WTC11 (cell line): ENCODE measurements around the gene TMEM92. TPM values are rescaled to one million over a fixed set of nuclear protein-coding genes. Genes with fewer than 3 reads are reported as not detected.
A peak's percentile ranks its signal among the peaks of the same experiment; 100 is the strongest.
"Not testable (repeated sequence)": the region's sequence is repeated elsewhere in the genome, so short reads cannot be mapped to it uniquely, and the experiment has no call there.

Source experiments
- ATAC-seq: fragments of 200-7000 bp; cut with Tn5 transposase; 2 replicates; pipeline ENCODE4 v1.10.0; 2021; ENCODE audit warnings: mild to moderate bottlenecking, moderate library complexity
- CTCF ChIA-PET: fragments of 300-600 bp; sonication (Branson Sonifier 250); formaldehyde crosslinking; loops from one replicate; lab custom pipeline; 2021; ENCODE audit warnings: antibody characterized with exemption; lab: Charles Lee
- POLR2A ChIA-PET: fragments of 350-600 bp; sonication (Branson Sonifier 250); formaldehyde crosslinking; loops from one replicate; lab custom pipeline; 2021; ENCODE audit warnings: antibody characterized with exemption; lab: Charles Lee
- DNase-seq: peaks from one replicate; pipeline ENCODE4 v3.0.0; 2021; ENCODE audit warnings: low spot score
- H3K27ac Mint-ChIP-seq: 2 replicates; pipeline ENCODE4 v1.8.0; 2021; ENCODE audit warnings: mixed read lengths
- H3K27me3 Mint-ChIP-seq: 2 replicates; pipeline ENCODE4 v1.8.0; 2021; ENCODE audit warnings: low read depth, mild to moderate bottlenecking, moderate library complexity, mixed read lengths
- H3K36me3 Mint-ChIP-seq: 2 replicates; pipeline ENCODE4 v1.8.0; 2021; ENCODE audit warnings: mixed read lengths
- H3K4me1 Mint-ChIP-seq: 2 replicates; pipeline ENCODE4 v1.8.0; 2022; ENCODE audit warnings: mixed read lengths
- H3K4me3 Mint-ChIP-seq: 2 replicates; pipeline ENCODE4 v1.8.0; 2021; ENCODE audit warnings: mild to moderate bottlenecking, moderate library complexity, mixed read lengths
- H3K9me3 Mint-ChIP-seq: 2 replicates; pipeline ENCODE4 v1.8.0; 2021; ENCODE audit warnings: mixed read lengths
- EMX1 ChIP-seq: fragments of 250-450 bp; sonication (Bioruptor Pico); IDR thresholded peaks from 2 replicates; pipeline ENCODE4 v1.8.0; 2021; ENCODE audit warnings: mild to moderate bottlenecking
- ESRRA ChIP-seq: sonication (generic); formaldehyde crosslinking; IDR thresholded peaks from 2 replicates; pipeline ENCODE4 v1.8.1; 2022; ENCODE audit warnings: mild to moderate bottlenecking, missing genetic modification reagents, borderline replicate concordance
- IRF2 ChIP-seq: sonication (generic); formaldehyde crosslinking; IDR thresholded peaks from 2 replicates; pipeline ENCODE4 v1.8.0; 2022; ENCODE audit warnings: low read depth, missing genetic modification reagents, borderline replicate concordance
- JUN ChIP-seq: sonication (generic); formaldehyde crosslinking; IDR thresholded peaks from 2 replicates; pipeline ENCODE4 v1.8.0; 2023; ENCODE audit warnings: mild to moderate bottlenecking, missing genetic modification reagents
- MXD4 ChIP-seq: fragments of 250-450 bp; sonication (Bioruptor Pico); IDR thresholded peaks from 2 replicates; pipeline ENCODE4 v1.8.0; 2021; ENCODE audit warnings: mild to moderate bottlenecking, moderate library complexity, borderline replicate concordance
- NFATC4 ChIP-seq: fragments of 250-450 bp; sonication (Bioruptor Pico); IDR thresholded peaks from 2 replicates; pipeline ENCODE4 v1.9.0; 2021; ENCODE audit warnings: mild to moderate bottlenecking
- NR2C2 ChIP-seq: sonication (generic); formaldehyde crosslinking; IDR thresholded peaks from 2 replicates; pipeline ENCODE4 v1.8.0; 2022; ENCODE audit warnings: mild to moderate bottlenecking, missing genetic modification reagents
- TEAD1 ChIP-seq: sonication (generic); formaldehyde crosslinking; IDR thresholded peaks from 2 replicates; pipeline ENCODE4 v1.8.0; 2022; ENCODE audit warnings: mild to moderate bottlenecking, missing genetic modification reagents
- ZNF121 ChIP-seq: sonication (generic); formaldehyde crosslinking; IDR thresholded peaks from 2 replicates; pipeline ENCODE4 v1.8.0; 2023; ENCODE audit warnings: missing genetic modification reagents
- ZNF232 ChIP-seq: sonication (generic); formaldehyde crosslinking; IDR thresholded peaks from 2 replicates; pipeline ENCODE4 v1.8.0; 2022; ENCODE audit warnings: mild to moderate bottlenecking, missing genetic modification reagents
- total RNA-seq: library from RNA; stranded (reverse); gene quantifications from 3 replicates; pipeline ENCODE4 v1.2.3, GENCODE V29; 2021
- TF ChIP-seq, protein P1 (sequence below): sonication (generic); formaldehyde crosslinking; IDR thresholded peaks from 2 replicates; pipeline ENCODE4 v1.8.1; 2023; ENCODE audit warnings: mild to moderate bottlenecking, moderate library complexity, missing genetic modification reagents
- TF ChIP-seq, protein P2 (sequence below): fragments of 250-450 bp; sonication (Bioruptor Pico); IDR thresholded peaks from 2 replicates; pipeline ENCODE4 v1.9.0; 2021; ENCODE audit warnings: mild to moderate bottlenecking, borderline replicate concordance
- TF ChIP-seq, protein P3 (sequence below): sonication (generic); formaldehyde crosslinking; IDR thresholded peaks from 2 replicates; pipeline ENCODE4 v1.8.1; 2022; ENCODE audit warnings: missing genetic modification reagents, borderline replicate concordance

Gene TMEM92
- total RNA-seq, 1 experiment from 2014 or later, result 9.8 TPM

DNA sequence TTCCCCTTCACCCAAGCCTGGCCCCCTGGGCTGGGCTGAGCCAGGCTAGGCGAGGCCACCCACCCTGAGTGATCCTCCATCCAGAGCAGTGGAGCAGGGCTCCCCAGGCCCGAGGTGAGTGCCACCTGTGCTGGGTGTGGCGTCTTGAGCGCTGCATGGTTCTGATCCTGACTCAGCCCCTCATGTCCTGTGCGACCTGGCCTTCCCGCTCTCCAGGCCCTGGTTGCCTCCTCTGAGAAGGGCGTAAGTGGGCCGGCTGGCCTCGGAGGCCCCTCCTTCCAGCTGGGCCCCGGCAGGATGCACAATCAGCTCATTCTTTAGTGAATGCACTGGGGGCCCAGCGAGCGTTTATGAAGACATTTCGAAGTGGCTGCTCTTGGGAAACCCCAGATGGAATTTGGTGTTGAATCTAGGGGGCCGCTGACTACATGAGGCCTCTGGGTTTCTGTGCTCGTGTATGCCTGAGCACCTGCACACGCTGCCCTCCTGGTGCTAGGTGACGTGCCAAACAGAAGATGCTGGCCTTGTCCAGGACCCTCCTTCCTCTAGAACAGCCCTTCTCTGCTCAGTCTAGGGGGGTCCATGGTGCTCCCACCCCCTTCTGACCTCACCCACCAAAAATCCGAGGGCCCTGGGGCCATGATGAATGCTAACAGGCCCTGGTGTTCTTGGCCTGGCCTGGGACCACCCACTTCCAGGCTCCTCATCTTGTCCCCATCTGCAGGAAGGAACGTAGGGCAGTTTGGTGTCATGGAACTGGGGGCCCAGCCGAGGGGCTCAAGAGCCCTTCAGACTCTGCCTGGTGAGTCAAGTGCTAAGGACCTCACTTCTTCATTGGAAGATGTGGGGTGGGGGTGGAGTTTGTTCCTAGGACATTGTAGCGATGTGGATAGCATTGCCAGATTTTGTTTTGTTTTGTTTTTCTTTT is 3.6 kb upstream of the TMEM92 start:
- POLR2A ChIA-PET, result no interaction called here
- DNase-seq (peak; percentile 3), ATAC-seq (peak; percentile 19)
- TF ChIP-seq ZNF121 (CRISPR knock-in tag), result no peak
- TF ChIP-seq, protein P1, sequence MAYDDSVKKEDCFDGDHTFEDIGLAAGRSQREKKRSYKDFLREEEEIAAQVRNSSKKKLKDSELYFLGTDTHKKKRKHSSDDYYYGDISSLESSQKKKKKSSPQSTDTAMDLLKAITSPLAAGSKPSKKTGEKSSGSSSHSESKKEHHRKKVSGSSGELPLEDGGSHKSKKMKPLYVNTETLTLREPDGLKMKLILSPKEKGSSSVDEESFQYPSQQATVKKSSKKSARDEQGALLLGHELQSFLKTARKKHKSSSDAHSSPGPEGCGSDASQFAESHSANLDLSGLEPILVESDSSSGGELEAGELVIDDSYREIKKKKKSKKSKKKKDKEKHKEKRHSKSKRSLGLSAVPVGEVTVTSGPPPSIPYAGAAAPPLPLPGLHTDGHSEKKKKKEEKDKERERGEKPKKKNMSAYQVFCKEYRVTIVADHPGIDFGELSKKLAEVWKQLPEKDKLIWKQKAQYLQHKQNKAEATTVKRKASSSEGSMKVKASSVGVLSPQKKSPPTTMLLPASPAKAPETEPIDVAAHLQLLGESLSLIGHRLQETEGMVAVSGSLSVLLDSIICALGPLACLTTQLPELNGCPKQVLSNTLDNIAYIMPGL (CRISPR knock-in tag), result no peak
- TF ChIP-seq JUN, result no peak
- TF ChIP-seq, protein P2, sequence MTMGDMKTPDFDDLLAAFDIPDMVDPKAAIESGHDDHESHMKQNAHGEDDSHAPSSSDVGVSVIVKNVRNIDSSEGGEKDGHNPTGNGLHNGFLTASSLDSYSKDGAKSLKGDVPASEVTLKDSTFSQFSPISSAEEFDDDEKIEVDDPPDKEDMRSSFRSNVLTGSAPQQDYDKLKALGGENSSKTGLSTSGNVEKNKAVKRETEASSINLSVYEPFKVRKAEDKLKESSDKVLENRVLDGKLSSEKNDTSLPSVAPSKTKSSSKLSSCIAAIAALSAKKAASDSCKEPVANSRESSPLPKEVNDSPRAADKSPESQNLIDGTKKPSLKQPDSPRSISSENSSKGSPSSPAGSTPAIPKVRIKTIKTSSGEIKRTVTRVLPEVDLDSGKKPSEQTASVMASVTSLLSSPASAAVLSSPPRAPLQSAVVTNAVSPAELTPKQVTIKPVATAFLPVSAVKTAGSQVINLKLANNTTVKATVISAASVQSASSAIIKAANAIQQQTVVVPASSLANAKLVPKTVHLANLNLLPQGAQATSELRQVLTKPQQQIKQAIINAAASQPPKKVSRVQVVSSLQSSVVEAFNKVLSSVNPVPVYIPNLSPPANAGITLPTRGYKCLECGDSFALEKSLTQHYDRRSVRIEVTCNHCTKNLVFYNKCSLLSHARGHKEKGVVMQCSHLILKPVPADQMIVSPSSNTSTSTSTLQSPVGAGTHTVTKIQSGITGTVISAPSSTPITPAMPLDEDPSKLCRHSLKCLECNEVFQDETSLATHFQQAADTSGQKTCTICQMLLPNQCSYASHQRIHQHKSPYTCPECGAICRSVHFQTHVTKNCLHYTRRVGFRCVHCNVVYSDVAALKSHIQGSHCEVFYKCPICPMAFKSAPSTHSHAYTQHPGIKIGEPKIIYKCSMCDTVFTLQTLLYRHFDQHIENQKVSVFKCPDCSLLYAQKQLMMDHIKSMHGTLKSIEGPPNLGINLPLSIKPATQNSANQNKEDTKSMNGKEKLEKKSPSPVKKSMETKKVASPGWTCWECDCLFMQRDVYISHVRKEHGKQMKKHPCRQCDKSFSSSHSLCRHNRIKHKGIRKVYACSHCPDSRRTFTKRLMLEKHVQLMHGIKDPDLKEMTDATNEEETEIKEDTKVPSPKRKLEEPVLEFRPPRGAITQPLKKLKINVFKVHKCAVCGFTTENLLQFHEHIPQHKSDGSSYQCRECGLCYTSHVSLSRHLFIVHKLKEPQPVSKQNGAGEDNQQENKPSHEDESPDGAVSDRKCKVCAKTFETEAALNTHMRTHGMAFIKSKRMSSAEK (CRISPR knock-in tag), result no peak
- TF ChIP-seq, protein P3, sequence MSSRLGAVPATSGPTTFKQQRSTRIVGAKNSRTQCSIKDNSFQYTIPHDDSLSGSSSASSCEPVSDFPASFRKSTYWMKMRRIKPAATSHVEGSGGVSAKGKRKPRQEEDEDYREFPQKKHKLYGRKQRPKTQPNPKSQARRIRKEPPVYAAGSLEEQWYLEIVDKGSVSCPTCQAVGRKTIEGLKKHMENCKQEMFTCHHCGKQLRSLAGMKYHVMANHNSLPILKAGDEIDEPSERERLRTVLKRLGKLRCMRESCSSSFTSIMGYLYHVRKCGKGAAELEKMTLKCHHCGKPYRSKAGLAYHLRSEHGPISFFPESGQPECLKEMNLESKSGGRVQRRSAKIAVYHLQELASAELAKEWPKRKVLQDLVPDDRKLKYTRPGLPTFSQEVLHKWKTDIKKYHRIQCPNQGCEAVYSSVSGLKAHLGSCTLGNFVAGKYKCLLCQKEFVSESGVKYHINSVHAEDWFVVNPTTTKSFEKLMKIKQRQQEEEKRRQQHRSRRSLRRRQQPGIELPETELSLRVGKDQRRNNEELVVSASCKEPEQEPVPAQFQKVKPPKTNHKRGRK (CRISPR knock-in tag), result no peak
- Mint-ChIP-seq H3K9me3 (no peaks in the 10 kb centered on the region), H3K4me1 (peaks cover 46% of the 10 kb centered on the region), H3K36me3 (no peaks in the 10 kb centered on the region), H3K4me3 (no peak overlapping the region), H3K27me3 (peaks cover 12% of the 10 kb centered on the region), H3K27ac (no peak overlapping the region)
- CTCF ChIA-PET, result interaction anchor here (0.8 to 11.9 kb wide), 6 partner anchors 11 to 177 kb away, joined by 3 to 514 read pairs (median 4); partner anchors contain the start of genes COL1A1 and SGCA

DNA sequence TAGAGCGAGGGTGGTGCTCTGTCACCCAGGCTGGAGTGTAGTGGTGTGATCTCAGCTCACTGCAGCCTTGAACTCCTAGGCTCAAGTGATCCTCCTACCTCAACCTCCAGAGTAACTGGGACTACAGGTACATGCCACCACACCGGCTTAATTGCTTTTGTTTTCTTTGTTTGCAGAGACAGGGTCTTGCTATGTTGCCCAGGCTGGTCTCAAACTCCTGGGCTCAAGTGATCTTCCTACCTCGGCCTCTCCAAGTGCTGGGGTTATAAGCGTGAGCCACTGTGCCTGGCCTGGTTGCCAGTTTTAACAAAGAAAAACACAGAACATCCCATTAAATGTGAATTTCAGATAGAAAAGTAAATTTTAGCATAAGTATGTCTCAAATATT is 2.9 kb upstream of the TMEM92 start:
- peak; percentile 2 for DNase-seq
- H3K9me3 Mint-ChIP-seq, H3K36me3 Mint-ChIP-seq, H3K27ac Mint-ChIP-seq, H3K4me3 Mint-ChIP-seq, ATAC-seq, POLR2A ChIA-PET: not testable (repeated sequence)
- Mint-ChIP-seq H3K4me1 (peaks cover 39% of the 10 kb centered on the region), H3K27me3 (peaks cover 12% of the 10 kb centered on the region)
- CTCF ChIA-PET, result interaction anchor here (1.1 to 11.9 kb wide), 6 partner anchors 9 to 141 kb away, joined by 3 to 514 read pairs (median 4); partner anchors contain the start of genes COL1A1 and SAMD14
- TF ChIP-seq ZNF121 (CRISPR knock-in tag), result peak; percentile 79

DNA sequence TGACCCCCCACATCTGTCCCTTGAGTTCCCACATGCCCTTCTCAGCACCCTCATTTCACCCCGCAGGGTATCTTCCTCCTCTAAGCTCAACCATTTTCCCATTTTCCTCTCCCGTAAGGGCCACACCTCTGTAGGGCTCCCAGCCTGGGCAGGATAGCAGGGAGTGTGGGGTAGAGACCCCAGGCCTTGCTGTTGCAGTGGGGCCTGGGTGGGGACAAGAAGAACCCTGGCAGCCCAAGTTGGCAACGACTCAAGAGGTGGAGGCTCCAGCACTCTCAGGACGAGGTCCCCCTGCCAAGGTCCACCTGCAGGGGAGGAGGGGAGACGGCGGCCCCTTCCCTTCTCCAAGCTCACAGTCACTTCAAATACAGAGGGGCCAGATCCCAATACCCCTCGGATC is 2.0 kb upstream of the TMEM92 start:
- Mint-ChIP-seq H3K27ac (no peak overlapping the region), H3K4me3 (peak overlapping the region; percentile 66), H3K9me3 (no peaks in the 10 kb centered on the region), H3K4me1 (peaks cover 48% of the 10 kb centered on the region), H3K27me3 (peaks cover 12% of the 10 kb centered on the region), H3K36me3 (no peaks in the 10 kb centered on the region)
- TF ChIP-seq EMX1 (no peak), NFATC4 (CRISPR knock-in tag) (no peak), ZNF232 (no peak), IRF2 (CRISPR knock-in tag) (no peak), TEAD1 (CRISPR knock-in tag) (no peak), NR2C2 (CRISPR knock-in tag) (no peak), MXD4 (CRISPR knock-in tag) (no peak), ESRRA (CRISPR knock-in tag) (no peak)
- TF ChIP-seq, protein P3 (CRISPR knock-in tag), result no peak
- CTCF ChIA-PET, result interaction anchor here (0.7 to 11.9 kb wide), 14 partner anchors 10 to 217 kb away, joined by 3 to 514 read pairs (median 4); partner anchors contain the start of genes COL1A1, ITGA3 and SAMD14
- POLR2A ChIA-PET, result interaction anchor here (0.9 kb wide), 1 partner anchor 71 kb away, joined by 4 read pairs; the partner anchor contains the start of gene COL1A1
- ATAC-seq (no peak), DNase-seq (peak; percentile 13)
